WTC11 (cell line): ENCODE data around the gene PTPN1.

Experiments used
- CTCF ChIP-seq: fragments of 200-600 bp; IDR thresholded peaks from 2 replicates; pipeline ENCODE4 v1.8.0; 2022; ENCODE audit warnings: antibody characterized with exemption
- ESRRA ChIP-seq: sonication (generic); formaldehyde crosslinking; IDR thresholded peaks from 2 replicates; pipeline ENCODE4 v1.8.1; 2022; ENCODE audit warnings: mild to moderate bottlenecking, missing genetic modification reagents, borderline replicate concordance
- FOXP4 ChIP-seq: sonication (generic); formaldehyde crosslinking; IDR thresholded peaks from 2 replicates; pipeline ENCODE4 v1.8.0; 2022; ENCODE audit warnings: mild to moderate bottlenecking, missing genetic modification reagents
- JUN ChIP-seq: sonication (generic); formaldehyde crosslinking; IDR thresholded peaks from 2 replicates; pipeline ENCODE4 v1.8.0; 2023; ENCODE audit warnings: mild to moderate bottlenecking, missing genetic modification reagents
- MYBL2 ChIP-seq: sonication (generic); formaldehyde crosslinking; IDR thresholded peaks from 2 replicates; pipeline ENCODE4 v1.8.1; 2023; ENCODE audit warnings: mild to moderate bottlenecking, moderate library complexity, missing genetic modification reagents
- NFE2L1 ChIP-seq: sonication (generic); formaldehyde crosslinking; IDR thresholded peaks from 2 replicates; pipeline ENCODE4 v1.8.1; 2023; ENCODE audit warnings: missing genetic modification reagents
- NFYB ChIP-seq: sonication (generic); formaldehyde crosslinking; conservative IDR thresholded peaks from 2 replicates; pipeline ENCODE4 v1.8.0; 2022; ENCODE audit warnings: low read depth, missing genetic modification reagents
- NR3C1 ChIP-seq: sonication (generic); formaldehyde crosslinking; conservative IDR thresholded peaks from 2 replicates; pipeline ENCODE4 v1.8.1; 2023; ENCODE audit warnings: low read depth, mild to moderate bottlenecking, missing genetic modification reagents
- ZNF317 ChIP-seq: sonication (generic); formaldehyde crosslinking; IDR thresholded peaks from 2 replicates; pipeline ENCODE4 v1.8.1; 2023; ENCODE audit warnings: low read depth, mild to moderate bottlenecking, moderate library complexity, missing genetic modification reagents, borderline replicate concordance
- TF ChIP-seq, protein P1 (sequence below): sonication (generic); formaldehyde crosslinking; IDR thresholded peaks from 2 replicates; pipeline ENCODE4 v1.8.0; 2023; ENCODE audit warnings: mild to moderate bottlenecking, missing genetic modification reagents

DNA sequence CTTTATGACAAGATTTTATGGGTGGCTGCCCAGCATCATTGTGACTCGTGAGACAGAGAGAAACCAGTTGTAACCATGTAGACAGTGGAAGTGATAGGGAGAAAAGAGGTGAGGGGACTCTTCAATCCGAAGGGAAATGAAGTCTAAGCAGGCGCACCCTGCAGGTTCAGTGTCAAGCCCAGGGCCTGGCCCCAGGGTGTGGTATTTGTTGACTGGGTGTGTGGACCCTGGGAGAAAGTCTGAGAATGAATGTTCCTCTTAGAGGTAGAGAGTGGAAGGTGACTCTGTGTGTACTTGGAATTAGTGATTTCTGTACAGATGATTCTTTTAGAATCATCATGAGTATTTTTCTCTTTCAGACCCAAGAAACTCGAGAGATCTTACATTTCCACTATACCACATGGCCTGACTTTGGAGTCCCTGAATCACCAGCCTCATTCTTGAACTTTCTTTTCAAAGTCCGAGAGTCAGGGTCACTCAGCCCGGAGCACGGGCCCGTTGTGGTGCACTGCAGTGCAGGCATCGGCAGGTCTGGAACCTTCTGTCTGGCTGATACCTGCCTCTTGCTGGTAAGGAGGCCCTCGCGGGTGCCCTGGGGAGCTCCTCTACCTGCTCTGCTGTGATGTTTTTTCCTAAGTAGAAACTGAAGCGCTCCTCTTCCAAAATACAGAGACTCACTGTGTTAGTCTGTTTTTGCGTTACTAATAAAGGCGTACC lies 68.0 kb downstream of the PTPN1 start:
- no peak for TF ChIP-seq FOXP4 (CRISPR knock-in tag)
- TF ChIP-seq NFE2L1: no peak
- no peak for TF ChIP-seq CTCF
- TF ChIP-seq NR3C1: no peak
- no peak for TF ChIP-seq ZNF317
- no peak for TF ChIP-seq ESRRA (CRISPR knock-in tag)
- no peak for TF ChIP-seq MYBL2 (CRISPR knock-in tag)
- no peak for TF ChIP-seq JUN (CRISPR knock-in tag)
- TF ChIP-seq, protein P1, sequence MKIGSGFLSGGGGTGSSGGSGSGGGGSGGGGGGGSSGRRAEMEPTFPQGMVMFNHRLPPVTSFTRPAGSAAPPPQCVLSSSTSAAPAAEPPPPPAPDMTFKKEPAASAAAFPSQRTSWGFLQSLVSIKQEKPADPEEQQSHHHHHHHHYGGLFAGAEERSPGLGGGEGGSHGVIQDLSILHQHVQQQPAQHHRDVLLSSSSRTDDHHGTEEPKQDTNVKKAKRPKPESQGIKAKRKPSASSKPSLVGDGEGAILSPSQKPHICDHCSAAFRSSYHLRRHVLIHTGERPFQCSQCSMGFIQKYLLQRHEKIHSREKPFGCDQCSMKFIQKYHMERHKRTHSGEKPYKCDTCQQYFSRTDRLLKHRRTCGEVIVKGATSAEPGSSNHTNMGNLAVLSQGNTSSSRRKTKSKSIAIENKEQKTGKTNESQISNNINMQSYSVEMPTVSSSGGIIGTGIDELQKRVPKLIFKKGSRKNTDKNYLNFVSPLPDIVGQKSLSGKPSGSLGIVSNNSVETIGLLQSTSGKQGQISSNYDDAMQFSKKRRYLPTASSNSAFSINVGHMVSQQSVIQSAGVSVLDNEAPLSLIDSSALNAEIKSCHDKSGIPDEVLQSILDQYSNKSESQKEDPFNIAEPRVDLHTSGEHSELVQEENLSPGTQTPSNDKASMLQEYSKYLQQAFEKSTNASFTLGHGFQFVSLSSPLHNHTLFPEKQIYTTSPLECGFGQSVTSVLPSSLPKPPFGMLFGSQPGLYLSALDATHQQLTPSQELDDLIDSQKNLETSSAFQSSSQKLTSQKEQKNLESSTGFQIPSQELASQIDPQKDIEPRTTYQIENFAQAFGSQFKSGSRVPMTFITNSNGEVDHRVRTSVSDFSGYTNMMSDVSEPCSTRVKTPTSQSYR (CRISPR knock-in tag): no peak
- no peak for TF ChIP-seq NFYB (CRISPR knock-in tag)
